SK-N-SH treated with all-trans-retinoic acid at 6 μM for 48 hours (cell line): Measurements from ENCODE around the gene FAF2.

Experiments used
- ATAC-seq: fragments of 200-7000 bp; cut with Tn5 transposase; 3 replicates; pipeline ENCODE4 v1.9.1; 2020; ENCODE audit warnings: mild to moderate bottlenecking, moderate library complexity
- ARNTL ChIP-seq: fragments of 450-650 bp; formaldehyde crosslinking; IDR thresholded peaks from 2 replicates; pipeline ENCODE4 v1.5.0; 2020; ENCODE audit warnings: low read depth, mild to moderate bottlenecking, moderate library complexity, borderline replicate concordance
- BACH2 ChIP-seq: fragments of 250-450 bp; sonication (Bioruptor Pico); IDR thresholded peaks from 2 replicates; pipeline ENCODE4 v1.9.0; 2021; ENCODE audit warnings: mild to moderate bottlenecking, borderline replicate concordance
- CSDC2 ChIP-seq: fragments of 250-450 bp; sonication (Bioruptor Pico); IDR thresholded peaks from 2 replicates; pipeline ENCODE4 v1.5.0; 2020; ENCODE audit warnings: mild to moderate bottlenecking, moderate library complexity
- CSRNP3 ChIP-seq: fragments of 250-450 bp; sonication (Bioruptor Pico); IDR thresholded peaks from 2 replicates; pipeline ENCODE4 v1.5.1; 2021; ENCODE audit warnings: mild to moderate bottlenecking, moderate library complexity
- ESRRG ChIP-seq: fragments of 250-450 bp; sonication (Bioruptor Pico); IDR thresholded peaks from 2 replicates; pipeline ENCODE4 v1.6.1; 2021; ENCODE audit warnings: mild to moderate bottlenecking
- GLIS3 ChIP-seq: fragments of 250-450 bp; sonication (Bioruptor Pico); IDR thresholded peaks from 2 replicates; pipeline ENCODE4 v1.5.0; 2020; ENCODE audit warnings: mild to moderate bottlenecking, moderate library complexity
- ISL1 ChIP-seq: fragments of 250-450 bp; sonication (Bioruptor Pico); IDR thresholded peaks from 2 replicates; pipeline ENCODE4 v2.1.2; 2022; ENCODE audit warnings: mild to moderate bottlenecking, moderate library complexity
- OSR1 ChIP-seq: fragments of 250-450 bp; sonication (Bioruptor Pico); IDR thresholded peaks from 2 replicates; pipeline ENCODE4 v1.8.0; 2022; ENCODE audit warnings: moderate library complexity, mild to moderate bottlenecking, inconsistent platforms
- PPARA ChIP-seq: fragments of 250-450 bp; sonication (Bioruptor Pico); IDR thresholded peaks from 2 replicates; pipeline ENCODE4 v1.5.0; 2020; ENCODE audit warnings: mild to moderate bottlenecking, borderline replicate concordance
- RARB ChIP-seq: fragments of 250-450 bp; sonication (Bioruptor Pico); IDR thresholded peaks from 2 replicates; pipeline ENCODE4 v1.8.0; 2021; ENCODE audit warnings: mild to moderate bottlenecking, moderate library complexity
- SNAI2 ChIP-seq: fragments of 250-450 bp; sonication (Bioruptor Pico); IDR thresholded peaks from 2 replicates; pipeline ENCODE4 v1.5.0; 2020; ENCODE audit warnings: mild to moderate bottlenecking, moderate library complexity
- TCF4 ChIP-seq: fragments of 250-450 bp; sonication (Bioruptor Pico); IDR thresholded peaks from 2 replicates; pipeline ENCODE4 v1.8.0; 2021; ENCODE audit warnings: mild to moderate bottlenecking, moderate library complexity, borderline replicate concordance
- TSHZ2 ChIP-seq: fragments of 250-450 bp; sonication (Bioruptor Pico); IDR thresholded peaks from 2 replicates; pipeline ENCODE4 v1.5.0; 2020; ENCODE audit warnings: mild to moderate bottlenecking, moderate library complexity
- ZC3H10 ChIP-seq: fragments of 250-450 bp; sonication (Bioruptor Pico); IDR thresholded peaks from 2 replicates; pipeline ENCODE4 v1.5.1; 2021; ENCODE audit warnings: mild to moderate bottlenecking, moderate library complexity
- ZFP3 ChIP-seq: fragments of 250-450 bp; sonication (Bioruptor Pico); IDR thresholded peaks from 2 replicates; pipeline ENCODE4 v1.5.0; 2020; ENCODE audit warnings: mild to moderate bottlenecking, moderate library complexity
- ZNF565 ChIP-seq: fragments of 450-650 bp; formaldehyde crosslinking; conservative IDR thresholded peaks from 2 replicates; pipeline ENCODE4 v1.5.0; 2020; ENCODE audit warnings: low read depth, mild to moderate bottlenecking, moderate library complexity
- ZNF70 ChIP-seq: fragments of 450-650 bp; formaldehyde crosslinking; IDR thresholded peaks from 2 replicates; pipeline ENCODE4 v1.5.0; 2020; ENCODE audit warnings: mild to moderate bottlenecking, moderate library complexity
- ZNF8 ChIP-seq: fragments of 450-650 bp; formaldehyde crosslinking; IDR thresholded peaks from 2 replicates; pipeline ENCODE4 v1.5.0; 2020; ENCODE audit warnings: mild to moderate bottlenecking, moderate library complexity
- TF ChIP-seq, protein P1 (sequence below): fragments of 250-450 bp; sonication (Bioruptor Pico); IDR thresholded peaks from 2 replicates; pipeline ENCODE4 v1.8.0; 2021; ENCODE audit warnings: low read depth, mild to moderate bottlenecking, moderate library complexity, borderline replicate concordance
- TF ChIP-seq, protein P2 (sequence below): fragments of 250-450 bp; sonication (Bioruptor Pico); IDR thresholded peaks from 2 replicates; pipeline ENCODE4 v1.5.1; 2020; ENCODE audit warnings: low read depth, mild to moderate bottlenecking, moderate library complexity

Gene FAF2

GRCh38 chr5:176525677-176526076, 77.5 kb downstream of the FAF2 start:
- no peak for ATAC-seq
- no peak for TF ChIP-seq PPARA (CRISPR knock-in tag)
- no peak for TF ChIP-seq ZNF8
- no peak for TF ChIP-seq BACH2 (CRISPR knock-in tag)
- no peak for TF ChIP-seq RARB (CRISPR knock-in tag)
- no peak for TF ChIP-seq OSR1 (CRISPR knock-in tag)
- TF ChIP-seq ARNTL = no peak
- TF ChIP-seq, protein P1, sequence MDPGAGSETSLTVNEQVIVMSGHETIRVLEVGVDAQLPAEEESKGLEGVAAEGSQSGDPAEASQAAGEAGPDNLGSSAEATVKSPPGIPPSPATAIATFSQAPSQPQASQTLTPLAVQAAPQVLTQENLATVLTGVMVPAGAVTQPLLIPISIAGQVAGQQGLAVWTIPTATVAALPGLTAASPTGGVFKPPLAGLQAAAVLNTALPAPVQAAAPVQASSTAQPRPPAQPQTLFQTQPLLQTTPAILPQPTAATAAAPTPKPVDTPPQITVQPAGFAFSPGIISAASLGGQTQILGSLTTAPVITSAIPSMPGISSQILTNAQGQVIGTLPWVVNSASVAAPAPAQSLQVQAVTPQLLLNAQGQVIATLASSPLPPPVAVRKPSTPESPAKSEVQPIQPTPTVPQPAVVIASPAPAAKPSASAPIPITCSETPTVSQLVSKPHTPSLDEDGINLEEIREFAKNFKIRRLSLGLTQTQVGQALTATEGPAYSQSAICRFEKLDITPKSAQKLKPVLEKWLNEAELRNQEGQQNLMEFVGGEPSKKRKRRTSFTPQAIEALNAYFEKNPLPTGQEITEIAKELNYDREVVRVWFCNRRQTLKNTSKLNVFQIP (CRISPR knock-in tag) = no peak
- no peak for TF ChIP-seq TCF4 (CRISPR knock-in tag)
- no peak for TF ChIP-seq ISL1 (CRISPR knock-in tag)
- TF ChIP-seq ZNF565 (CRISPR knock-in tag) = no peak
- no peak for TF ChIP-seq TSHZ2 (CRISPR knock-in tag)
- no peak for TF ChIP-seq ZC3H10 (CRISPR knock-in tag)
- no peak for TF ChIP-seq SNAI2 (CRISPR knock-in tag)

- no peak for ATAC-seq
- TF ChIP-seq SNAI2 (CRISPR knock-in tag) (no peak), ISL1 (CRISPR knock-in tag) (no peak), GLIS3 (CRISPR knock-in tag) (no peak), TSHZ2 (CRISPR knock-in tag) (no peak), ZFP3 (CRISPR knock-in tag) (no peak), ZNF565 (CRISPR knock-in tag) (no peak)
- TF ChIP-seq, protein P2, sequence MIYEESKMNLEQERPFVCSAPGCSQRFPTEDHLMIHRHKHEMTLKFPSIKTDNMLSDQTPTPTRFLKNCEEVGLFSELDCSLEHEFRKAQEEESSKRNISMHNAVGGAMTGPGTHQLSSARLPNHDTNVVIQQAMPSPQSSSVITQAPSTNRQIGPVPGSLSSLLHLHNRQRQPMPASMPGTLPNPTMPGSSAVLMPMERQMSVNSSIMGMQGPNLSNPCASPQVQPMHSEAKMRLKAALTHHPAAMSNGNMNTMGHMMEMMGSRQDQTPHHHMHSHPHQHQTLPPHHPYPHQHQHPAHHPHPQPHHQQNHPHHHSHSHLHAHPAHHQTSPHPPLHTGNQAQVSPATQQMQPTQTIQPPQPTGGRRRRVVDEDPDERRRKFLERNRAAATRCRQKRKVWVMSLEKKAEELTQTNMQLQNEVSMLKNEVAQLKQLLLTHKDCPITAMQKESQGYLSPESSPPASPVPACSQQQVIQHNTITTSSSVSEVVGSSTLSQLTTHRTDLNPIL (CRISPR knock-in tag) = no peak
Observed at GRCh38 chr5:176526462-176526861, 78.3 kb downstream of the FAF2 start.

DNA sequence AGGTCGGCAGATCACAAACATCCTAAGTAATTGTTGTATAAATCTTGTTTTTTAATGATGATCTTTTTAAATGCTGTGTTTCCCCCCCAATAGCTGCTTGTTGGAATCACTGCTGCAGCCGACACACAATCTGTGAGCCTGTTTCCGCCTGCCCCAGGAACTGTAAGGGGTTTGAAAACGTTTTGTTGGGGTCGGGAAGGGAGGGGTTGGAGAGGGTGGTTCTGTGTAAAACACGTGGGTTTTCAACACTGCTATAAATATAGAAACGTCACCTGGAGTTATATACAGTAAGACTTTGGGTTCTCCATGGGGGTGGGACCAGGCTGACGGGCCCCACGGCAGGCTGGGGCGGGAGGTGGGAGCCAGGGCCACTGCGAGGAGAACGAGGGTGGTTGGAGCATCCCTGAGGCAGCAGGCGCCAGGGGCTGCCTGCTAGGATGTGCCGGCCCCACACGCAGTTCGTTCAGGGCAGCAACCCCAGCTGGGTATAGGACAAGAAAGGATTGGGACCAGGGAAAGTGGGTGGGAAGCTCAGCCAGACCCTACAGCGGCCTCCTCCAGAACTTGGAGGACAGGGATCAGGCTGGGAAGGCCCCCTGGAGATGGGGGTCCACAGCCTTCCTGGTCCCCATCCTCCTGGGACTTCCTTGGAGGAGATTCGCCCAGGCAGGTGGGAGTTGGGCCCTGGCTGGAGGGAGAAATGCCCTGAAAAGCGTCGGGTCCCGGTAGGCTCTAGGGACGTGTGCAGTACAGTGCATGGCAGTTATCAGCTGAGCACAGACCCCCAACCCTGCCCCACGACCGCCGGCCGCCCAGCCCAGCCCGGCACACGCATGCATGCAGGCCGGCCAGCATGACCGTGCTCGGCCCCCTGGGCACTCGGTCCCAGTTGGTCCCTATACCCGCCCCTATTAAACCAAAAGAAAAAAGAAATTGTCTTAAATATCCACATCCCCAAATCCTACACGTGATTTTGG, 79.3 kb downstream of the FAF2 start:
- no peak for TF ChIP-seq SNAI2 (CRISPR knock-in tag)
- TF ChIP-seq ZNF70 (CRISPR knock-in tag) = no peak
- TF ChIP-seq CSRNP3 (CRISPR knock-in tag) = no peak
- TF ChIP-seq CSDC2 (CRISPR knock-in tag) = no peak
- TF ChIP-seq OSR1 (CRISPR knock-in tag) = no peak
- no peak for TF ChIP-seq BACH2 (CRISPR knock-in tag)
- TF ChIP-seq, protein P1 (CRISPR knock-in tag) = no peak
- no peak for TF ChIP-seq ESRRG (CRISPR knock-in tag)
- TF ChIP-seq, all 23 proteins: peak for 0
- ATAC-seq = no peak
